Glutamatergic neuron (in vitro differentiated cells): ENCODE data around the gene PLCD1. TPM values are rescaled to one million over a fixed set of nuclear protein-coding genes. Genes with fewer than 3 reads are reported as not detected.

Experiments used
- DNase-seq: peaks from one replicate; pipeline ENCODE4 v3.0.0; 2022
- H3K27ac Mint-ChIP-seq: one replicate; pipeline ENCODE4 v1.8.0; 2020; ENCODE audit warnings: mild to moderate bottlenecking, mixed read lengths, inconsistent platforms; ENCODE audit not compliant: unreplicated experiment
- H3K27me3 Mint-ChIP-seq: one replicate; pipeline ENCODE4 v1.8.0; 2020; ENCODE audit warnings: mild to moderate bottlenecking, moderate library complexity, mixed read lengths, inconsistent platforms; ENCODE audit not compliant: unreplicated experiment
- H3K36me3 Mint-ChIP-seq: one replicate; pipeline ENCODE4 v1.8.0; 2020; ENCODE audit warnings: mild to moderate bottlenecking, mixed read lengths, inconsistent platforms; ENCODE audit not compliant: unreplicated experiment
- H3K4me1 Mint-ChIP-seq: one replicate; pipeline ENCODE4 v1.8.0; 2020; ENCODE audit warnings: mild to moderate bottlenecking, low read depth, mixed read lengths, inconsistent platforms; ENCODE audit not compliant: unreplicated experiment
- H3K4me3 Mint-ChIP-seq: one replicate; pipeline ENCODE4 v1.8.0; 2020; ENCODE audit warnings: mild to moderate bottlenecking, mixed read lengths, inconsistent platforms; ENCODE audit not compliant: unreplicated experiment
- H3K9me3 Mint-ChIP-seq: one replicate; pipeline ENCODE4 v1.8.0; 2020; ENCODE audit warnings: mild to moderate bottlenecking, moderate library complexity, mixed read lengths, inconsistent platforms; ENCODE audit not compliant: unreplicated experiment
- total RNA-seq: library from RNA; stranded (reverse); fragmentation: NEBNext Ultra II Directional; extraction: Animal tissue kit (Norgen Biotek cat#: 25700); gene quantifications from one replicate; pipeline ENCODE4 v1.2.1, GENCODE V29; 2021; ENCODE audit not compliant: unreplicated experiment
- TF ChIP-seq, protein P1 (sequence below): fragments of 200-600 bp; sonication (generic); IDR thresholded peaks from one replicate; pipeline ENCODE4 v1.5.0; 2021; ENCODE audit not compliant: partially characterized antibody, unreplicated experiment

Gene PLCD1
- total RNA-seq, 1 donor from 2014 or later, result 73.0 TPM

DNA sequence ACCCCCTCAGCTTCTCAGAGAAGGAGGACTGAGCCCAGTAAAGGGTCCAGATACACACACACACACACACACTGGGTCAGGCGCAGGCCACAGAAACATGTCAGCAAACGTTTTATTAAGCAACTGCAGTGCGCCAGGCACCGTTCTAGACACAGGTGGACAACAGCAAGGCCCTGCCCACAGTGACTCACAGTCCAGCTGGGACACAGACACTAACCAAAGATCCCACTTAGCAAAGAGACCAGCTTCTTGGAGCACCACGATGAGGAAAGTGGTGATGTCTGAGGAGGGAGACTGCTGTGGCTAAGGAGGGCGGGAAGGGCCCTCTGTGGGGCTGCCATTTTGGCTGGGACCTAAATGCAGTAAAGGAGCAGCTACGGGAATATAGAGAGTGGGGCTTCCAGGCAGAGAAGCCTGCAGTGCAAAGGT is 41.7 kb downstream of the PLCD1 start:
- H3K27me3 Mint-ChIP-seq, result peaks cover 7% of the 10 kb centered on the region
- no peak overlapping the region for H3K4me3 Mint-ChIP-seq
- H3K27ac Mint-ChIP-seq, result no peak overlapping the region
- no peaks in the 10 kb centered on the region for H3K36me3 Mint-ChIP-seq
- H3K4me1 Mint-ChIP-seq, result no peaks in the 10 kb centered on the region
- TF ChIP-seq, protein P1, sequence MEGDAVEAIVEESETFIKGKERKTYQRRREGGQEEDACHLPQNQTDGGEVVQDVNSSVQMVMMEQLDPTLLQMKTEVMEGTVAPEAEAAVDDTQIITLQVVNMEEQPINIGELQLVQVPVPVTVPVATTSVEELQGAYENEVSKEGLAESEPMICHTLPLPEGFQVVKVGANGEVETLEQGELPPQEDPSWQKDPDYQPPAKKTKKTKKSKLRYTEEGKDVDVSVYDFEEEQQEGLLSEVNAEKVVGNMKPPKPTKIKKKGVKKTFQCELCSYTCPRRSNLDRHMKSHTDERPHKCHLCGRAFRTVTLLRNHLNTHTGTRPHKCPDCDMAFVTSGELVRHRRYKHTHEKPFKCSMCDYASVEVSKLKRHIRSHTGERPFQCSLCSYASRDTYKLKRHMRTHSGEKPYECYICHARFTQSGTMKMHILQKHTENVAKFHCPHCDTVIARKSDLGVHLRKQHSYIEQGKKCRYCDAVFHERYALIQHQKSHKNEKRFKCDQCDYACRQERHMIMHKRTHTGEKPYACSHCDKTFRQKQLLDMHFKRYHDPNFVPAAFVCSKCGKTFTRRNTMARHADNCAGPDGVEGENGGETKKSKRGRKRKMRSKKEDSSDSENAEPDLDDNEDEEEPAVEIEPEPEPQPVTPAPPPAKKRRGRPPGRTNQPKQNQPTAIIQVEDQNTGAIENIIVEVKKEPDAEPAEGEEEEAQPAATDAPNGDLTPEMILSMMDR, result no peak
- H3K9me3 Mint-ChIP-seq, result no peaks in the 10 kb centered on the region
- DNase-seq, result no peak

DNA sequence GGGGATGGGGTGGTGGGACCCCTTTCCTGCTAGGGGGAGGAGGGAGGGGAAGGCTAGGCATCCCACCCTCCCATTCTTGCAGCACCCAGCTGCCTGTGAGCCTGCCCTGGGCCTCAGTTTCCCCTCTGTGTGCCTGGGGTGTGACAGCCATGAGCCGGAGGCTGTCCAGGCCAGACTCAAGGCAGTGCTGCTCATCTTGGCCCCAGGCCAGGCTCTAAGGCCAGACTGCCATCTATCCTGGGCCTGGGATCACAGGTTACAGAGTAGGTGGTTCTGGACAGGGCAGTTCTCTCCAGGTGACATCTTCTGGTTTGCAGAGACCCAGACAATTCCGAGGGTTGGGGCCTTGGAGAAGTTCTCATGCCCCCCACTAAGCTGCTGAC is 42.1 kb downstream of the PLCD1 start:
- Mint-ChIP-seq H3K4me1 (no peaks in the 10 kb centered on the region), H3K4me3 (no peak overlapping the region), H3K36me3 (no peaks in the 10 kb centered on the region), H3K27me3 (peaks cover 7% of the 10 kb centered on the region), H3K9me3 (no peaks in the 10 kb centered on the region), H3K27ac (no peak overlapping the region)
- DNase-seq, result no peak
- TF ChIP-seq, protein P1, result no peak

DNA sequence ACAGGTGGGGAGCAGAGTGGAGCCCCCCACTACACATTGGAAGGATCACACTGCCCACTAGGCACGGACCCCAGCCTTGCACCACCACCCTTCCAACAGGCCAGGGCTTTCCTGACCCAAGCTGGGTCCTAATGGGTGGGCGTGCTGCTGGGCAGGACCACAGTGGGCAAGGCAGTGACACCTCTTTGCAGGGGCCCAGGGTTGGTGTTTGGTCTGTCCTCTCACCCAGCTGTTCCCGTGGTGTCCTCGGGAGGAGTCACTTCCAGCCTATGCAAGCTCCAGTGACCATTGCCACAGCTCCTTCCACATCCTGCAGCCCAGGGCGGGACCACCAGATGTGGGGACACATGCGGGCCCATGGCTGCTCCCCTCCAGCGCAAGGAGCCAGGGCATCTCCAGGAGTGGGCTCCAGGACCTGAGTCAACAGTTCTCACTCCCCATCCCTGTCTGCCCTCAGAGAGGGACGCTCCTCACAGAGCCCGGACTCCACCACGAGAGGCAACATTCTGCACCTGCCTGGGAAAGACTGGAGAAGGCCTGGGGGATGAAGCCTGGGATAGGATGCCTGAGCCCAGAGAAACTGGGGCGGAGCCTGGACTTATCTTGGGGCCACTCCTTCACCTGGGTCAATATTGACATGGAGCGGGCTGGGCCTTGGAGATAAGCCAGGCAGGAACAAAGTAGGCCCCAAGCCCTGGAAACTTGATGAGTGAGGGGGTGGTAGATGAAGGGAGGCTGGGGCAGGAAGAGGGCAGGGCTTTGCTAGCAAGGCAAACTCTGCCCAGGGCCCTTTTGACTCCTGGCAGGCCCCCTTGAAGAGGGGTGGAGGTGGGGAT is 42.7 kb downstream of the PLCD1 start:
- H3K36me3 Mint-ChIP-seq, result no peaks in the 10 kb centered on the region
- no peak for DNase-seq

DNA sequence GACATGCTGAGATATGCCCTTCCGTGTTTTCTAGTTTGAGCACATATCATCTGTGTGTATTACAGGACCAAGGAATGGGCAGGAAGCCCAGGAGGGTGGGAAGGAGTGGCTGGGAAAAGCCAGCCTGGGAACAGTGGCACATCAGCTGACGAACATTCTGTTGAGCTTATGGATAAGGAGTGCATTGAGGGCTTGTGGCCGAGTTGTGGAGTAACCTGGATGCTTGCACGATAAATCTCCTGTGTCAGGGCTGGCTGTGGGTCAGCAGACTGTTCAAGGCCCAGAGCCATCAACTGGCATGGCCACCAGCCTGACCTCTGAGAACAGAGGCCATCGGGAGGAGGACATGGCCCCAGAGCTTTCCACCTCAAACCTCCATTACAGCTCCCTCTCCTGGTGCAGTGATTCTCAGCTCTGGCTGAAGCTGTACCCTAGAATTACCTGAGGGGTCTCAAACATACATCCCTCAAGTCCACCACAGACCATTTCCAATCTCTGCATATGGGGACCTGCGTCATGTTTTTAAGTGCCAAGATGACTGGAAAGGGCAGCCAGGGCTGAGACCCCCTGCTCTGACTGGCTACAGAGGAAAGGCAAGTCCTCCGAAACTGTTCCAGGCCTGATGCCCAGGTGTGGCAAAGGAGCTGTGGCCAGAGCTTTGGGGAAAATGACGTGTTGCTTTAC is 43.7 kb downstream of the PLCD1 start:
- H3K36me3 Mint-ChIP-seq, result no peaks in the 10 kb centered on the region
- H3K4me1 Mint-ChIP-seq, result no peaks in the 10 kb centered on the region
- DNase-seq, result no peak
- peaks cover 7% of the 10 kb centered on the region for H3K27me3 Mint-ChIP-seq
- no peak overlapping the region for H3K4me3 Mint-ChIP-seq
- TF ChIP-seq, protein P1, result no peak
- no peaks in the 10 kb centered on the region for H3K9me3 Mint-ChIP-seq
- no peak overlapping the region for H3K27ac Mint-ChIP-seq

More for the DNA sequence above, 42.7 kb downstream of the PLCD1 start:
- Mint-ChIP-seq H3K27me3 (peaks cover 7% of the 10 kb centered on the region), H3K4me1 (no peaks in the 10 kb centered on the region), H3K9me3 (no peaks in the 10 kb centered on the region), H3K27ac (no peak overlapping the region), H3K4me3 (no peak overlapping the region)
- TF ChIP-seq, protein P1, result no peak

DNA sequence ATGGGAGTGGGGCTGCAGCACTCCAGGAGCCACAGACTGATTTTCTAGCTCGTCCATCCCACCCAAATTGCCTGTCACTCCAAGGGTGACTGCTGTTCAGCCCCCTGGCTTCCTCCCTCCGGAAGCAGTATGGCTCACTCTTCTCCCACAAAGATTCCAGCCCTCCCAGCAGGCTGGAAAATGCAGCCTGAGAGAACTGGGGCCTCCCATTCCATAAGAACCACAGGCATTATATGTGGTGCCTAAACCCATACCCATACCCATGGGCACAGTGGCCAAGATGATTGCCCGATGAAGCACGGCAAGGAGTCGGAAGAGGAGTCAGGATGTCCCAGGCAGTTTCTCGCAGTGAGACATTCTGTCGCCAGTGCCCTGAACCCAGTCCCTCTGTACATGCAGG is 44.8 kb downstream of the PLCD1 start:
- H3K9me3 Mint-ChIP-seq, result no peaks in the 10 kb centered on the region
- peaks cover 5% of the 10 kb centered on the region for H3K27me3 Mint-ChIP-seq
- DNase-seq, result no peak
- TF ChIP-seq, protein P1, result no peak
- no peak overlapping the region for H3K27ac Mint-ChIP-seq
- no peak overlapping the region for H3K4me3 Mint-ChIP-seq
- no peaks in the 10 kb centered on the region for H3K36me3 Mint-ChIP-seq
- no peaks in the 10 kb centered on the region for H3K4me1 Mint-ChIP-seq
